Inflammatory macrophage treated with lipopolysaccharide for 1 hour (primary cell): ENCODE data around the gene SCMH1.
"Not testable (repeated sequence)": the region's sequence is repeated elsewhere in the genome, so short reads cannot be mapped to it uniquely, and the experiment has no call there.

ENCODE experiments used
- DNase-seq, 2 donors: peaks; one replicate each; pipeline ENCODE4 v3.0.0-alpha.2; 2020 to 2022

SCMH1 gene

DNA sequence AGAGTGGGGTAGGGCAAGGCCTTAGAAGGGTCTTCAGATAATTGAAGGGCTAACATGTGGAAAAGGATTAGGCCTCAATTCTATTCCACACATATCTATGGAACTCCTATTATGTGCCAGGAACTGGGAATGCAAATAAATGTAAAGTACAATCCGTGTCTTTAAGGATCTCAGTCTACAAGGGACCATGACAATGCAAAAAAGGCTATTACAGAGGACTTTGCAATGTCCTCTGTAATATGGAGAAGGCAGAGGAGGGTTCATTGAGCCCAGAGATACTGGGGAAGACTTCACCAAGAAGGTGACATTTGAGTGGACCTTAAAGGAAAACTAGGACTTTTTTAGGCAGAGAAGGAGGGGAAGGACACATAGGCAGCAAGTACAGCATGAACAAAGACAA is 4.5 kb upstream of the SCMH1 start:
- no peak for DNase-seq

DNA sequence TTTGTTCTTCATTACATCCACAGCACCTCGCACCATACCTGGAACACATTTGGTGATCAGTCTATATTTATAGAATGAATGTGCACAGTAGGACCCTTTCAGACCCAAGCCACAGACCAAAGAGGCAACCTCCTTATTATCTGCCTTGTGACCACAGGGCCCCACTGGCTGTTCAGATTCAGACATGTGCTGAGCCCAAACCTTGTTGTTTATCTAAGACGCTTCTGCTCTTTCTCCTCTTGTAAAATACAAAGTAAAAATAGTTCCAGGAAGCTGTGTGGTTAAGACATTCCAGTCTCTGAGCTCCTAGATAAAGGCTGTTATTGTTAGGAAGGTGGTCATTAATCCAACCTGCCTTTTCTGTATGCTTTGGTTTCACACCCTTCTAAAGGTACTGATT is 3.6 kb upstream of the SCMH1 start:
- no peak for DNase-seq

DNA sequence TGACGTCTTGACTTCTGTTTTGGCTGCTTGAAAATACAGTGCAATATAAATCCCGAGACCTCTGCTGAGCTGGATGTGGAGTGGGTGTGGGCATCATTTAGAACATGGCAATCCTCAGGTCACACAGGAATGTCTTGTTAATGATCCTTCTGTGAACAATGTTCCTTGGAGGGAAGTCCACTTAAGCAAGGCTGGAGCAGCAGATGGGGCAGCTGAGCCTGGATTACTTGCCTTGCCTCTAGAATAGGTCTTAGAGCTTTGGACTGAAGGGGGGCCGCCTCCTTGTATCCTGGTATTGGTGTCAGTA is 926 bp upstream of the SCMH1 start:
- DNase-seq, result no peak

DNA sequence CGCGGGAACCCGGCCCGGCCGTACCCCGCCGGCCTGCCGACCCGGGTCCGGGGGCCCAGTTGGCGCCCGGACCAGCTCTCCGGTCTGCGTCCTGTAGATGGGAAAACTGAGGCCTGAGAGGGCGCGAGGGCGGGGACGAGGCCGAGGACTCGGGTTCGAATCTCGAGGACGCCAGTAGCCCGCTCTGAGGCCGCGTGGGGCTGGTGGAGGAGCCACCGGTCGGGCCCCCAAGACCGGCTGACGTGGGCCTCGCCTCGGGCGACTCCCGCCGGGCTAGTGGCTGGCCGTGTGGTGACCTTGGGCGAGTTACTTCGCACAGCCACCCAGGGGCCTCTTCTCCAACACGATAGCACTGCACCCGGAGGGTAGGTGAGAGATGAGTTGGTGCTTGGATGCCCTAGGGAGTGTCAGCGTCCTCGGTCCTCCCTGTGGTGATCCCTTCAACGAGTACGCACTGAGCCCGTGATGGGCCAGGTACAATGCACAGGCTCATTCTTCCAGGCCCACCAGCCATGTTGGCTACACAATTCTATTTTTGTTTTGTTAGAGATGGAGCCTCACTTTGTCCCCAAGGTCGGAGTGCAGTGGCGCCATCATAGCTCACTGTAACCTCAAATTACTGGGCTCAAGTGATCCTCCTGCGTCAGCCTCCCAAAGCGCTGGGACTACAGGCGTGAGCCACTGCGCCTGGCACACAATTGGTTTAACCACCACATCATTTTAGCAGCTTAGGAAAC is 404 bp upstream of the SCMH1 start:
- no peak for DNase-seq

DNA sequence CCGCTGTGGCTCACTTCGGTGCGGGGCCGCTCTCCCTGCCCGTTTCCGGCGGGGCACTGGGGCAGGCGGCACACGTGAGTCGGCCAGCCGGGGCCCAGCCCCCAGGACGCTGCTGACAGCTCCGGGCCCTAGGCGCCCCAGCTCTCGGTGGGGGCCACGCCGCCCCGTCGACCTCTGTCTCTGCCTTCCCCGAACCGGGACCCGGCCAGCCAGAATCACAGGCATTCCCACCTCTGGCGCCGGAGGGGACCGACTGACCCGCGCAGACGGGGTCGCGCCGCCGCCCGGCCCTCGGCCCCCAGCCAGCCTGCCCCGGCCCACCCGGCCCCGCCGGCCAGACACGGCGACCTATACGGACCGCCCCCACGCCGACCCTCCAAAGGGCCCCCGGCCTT is 755 bp downstream of the SCMH1 start:
- DNase-seq, result peak in 1 of 2 donors; percentile 8

DNA sequence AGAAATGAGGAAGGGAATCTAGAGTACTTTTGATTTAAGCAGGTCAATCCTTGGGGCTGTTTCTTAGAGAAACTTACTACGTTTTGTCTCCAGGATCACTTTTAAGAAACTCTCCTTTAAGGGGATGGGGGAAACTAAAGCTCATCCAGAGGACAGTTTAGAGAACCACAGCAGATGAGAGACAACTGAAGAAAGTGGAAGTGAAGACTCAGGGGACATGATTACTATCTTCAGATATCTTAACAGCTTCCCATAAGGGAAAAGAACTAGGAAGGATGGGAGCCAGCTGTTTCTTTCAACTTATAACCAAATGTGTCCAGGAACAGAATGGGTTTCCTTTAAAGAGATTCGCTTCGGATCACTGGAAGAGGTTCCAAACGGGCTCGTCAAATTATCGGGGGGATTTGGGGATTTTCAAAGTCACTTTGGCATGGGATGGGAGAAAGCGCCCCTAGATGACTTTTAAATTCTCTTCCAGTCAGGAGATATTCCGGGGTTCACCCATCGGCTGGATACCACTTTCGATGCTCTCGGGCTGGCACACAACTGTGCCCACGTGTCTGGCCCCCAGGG is 1.2 kb downstream of the SCMH1 start:
- DNase-seq, result peak in 1 of 2 donors; percentile 17

DNA sequence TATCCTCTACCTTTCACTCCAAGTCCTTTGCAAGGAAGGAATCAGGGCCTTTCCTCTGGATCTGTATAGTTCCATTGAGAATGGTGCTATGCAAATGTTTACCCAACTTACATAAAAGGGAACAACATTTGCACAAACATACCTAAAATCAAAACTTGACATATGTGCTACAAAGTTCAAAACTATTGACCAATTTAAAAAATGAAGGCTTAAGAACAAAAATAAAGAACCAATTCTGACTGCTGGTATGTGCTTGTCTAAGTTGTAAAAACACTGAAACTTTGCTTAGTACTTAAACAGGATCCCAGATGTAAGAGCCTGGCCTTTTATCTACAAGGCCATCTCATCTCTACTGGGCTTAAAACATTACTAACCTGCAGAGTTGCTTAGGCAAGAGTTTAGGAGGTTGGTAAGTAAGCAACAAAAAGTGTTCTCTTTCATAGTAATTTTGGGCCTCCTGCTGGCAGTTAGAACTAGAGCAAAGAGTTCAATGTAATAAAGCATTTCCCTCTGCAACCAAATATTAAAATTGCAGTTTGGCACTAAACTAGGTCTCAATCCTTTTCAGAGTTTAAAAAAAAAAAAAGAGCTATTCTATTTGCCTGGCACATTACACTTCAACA is 2.0 kb downstream of the SCMH1 start:
- DNase-seq, result peak in 1 of 2 donors; percentile 11

DNA sequence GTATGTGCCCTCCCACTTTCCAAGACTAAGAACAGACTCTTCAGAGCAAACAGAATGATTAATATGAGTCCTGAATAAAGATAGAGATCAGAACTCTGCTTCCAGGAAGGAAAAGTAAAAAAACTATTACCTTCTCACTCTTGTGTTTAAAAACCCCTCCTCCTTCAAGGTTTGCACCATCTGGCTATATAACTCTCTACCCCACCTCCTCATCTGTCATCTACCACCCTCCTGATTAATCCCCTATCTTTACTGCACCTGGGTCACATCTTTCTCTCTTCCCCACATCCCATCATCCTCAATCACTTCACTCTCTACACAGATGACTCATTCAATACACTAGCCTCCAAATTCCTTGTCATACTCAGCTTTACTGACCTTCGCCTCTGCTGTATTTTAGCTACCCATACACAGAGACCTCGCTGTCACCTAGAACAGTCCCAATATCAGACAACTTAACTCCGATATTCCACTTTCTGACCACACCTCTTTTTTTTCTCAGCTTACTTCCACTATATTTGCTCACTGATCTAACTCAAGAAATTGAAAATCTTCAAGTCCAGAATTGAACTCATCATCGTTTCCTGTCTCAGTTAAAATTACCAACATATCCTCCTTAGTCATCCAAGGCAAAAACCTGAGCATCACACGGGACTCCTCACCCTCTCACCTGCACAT is 3.7 kb downstream of the SCMH1 start:
- no peak for DNase-seq

DNA sequence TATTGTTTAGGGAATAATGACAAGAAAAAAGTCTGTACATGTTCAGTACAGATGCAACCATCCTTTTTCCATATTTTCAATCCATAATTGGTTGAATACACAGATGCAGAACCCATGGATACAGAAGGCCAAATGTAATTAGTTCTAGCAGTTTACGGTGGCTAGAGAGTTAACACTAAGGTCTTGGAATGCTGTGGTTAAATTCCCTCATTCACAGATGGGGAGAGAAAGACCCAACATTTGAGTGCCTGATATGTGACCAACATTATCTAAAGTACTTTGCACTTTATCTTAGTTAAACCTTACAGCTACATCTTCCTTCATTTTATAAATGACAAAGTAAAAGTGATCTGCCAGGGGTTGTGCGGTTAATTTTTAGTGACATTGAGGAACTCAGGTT is 5.3 kb downstream of the SCMH1 start:
- no peak for DNase-seq

DNA sequence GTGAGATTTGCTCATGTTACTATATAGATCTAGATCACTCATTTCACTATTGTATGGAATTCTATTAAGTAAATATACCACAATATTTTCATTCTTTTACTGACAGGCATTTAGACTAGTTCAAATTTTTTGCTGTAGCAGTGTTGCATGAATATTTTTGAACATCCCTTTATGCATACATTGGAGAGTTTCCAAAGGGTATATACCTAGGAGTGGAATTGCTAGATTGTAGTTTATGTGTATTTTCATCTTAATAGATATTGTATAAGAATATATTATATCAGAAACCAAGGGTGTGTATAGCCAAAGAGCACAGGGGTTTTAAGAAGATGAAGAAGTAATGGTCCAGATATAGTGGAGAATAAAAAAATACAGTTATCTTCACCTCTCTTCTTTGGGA is 6.2 kb downstream of the SCMH1 start:
- DNase-seq, result no peak

DNA sequence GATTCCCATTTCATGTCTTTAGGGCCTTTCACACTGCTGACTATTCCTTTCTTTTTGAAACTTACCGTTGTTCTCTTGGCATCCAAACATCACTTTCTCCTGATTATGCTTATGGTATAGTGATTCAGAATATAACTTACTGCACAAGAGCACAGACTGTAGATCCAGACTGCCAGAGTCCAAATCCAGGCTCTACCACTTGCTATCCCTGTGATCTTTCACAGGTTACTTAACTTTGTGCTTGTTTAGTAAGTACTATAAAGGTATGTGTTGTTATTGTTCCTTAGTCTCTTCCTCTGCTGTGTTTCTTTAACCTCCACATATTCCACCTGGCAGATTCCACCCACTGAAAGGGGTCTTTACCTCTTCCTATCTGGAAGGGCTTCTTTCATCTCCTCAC is 8.4 kb downstream of the SCMH1 start:
- DNase-seq, result no peak

DNA sequence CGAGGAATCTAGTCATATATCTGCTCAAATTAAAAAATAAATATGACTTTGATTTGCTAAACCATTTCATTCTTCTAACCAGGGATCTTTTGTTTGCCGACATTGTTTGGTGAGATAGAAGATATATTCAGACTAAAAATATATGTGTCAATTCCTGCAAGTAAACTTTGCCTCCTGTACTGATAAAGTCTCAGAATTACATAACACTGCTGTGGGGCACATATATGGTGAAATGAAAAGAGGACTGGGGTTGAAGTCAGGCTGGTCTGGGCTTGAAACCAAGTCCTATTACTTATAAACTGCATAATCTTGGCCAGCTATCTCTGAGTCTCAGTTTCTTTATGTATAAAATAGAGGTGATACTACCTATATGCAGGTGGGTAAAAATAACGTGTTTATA is 9.8 kb downstream of the SCMH1 start:
- no peak for DNase-seq

DNA sequence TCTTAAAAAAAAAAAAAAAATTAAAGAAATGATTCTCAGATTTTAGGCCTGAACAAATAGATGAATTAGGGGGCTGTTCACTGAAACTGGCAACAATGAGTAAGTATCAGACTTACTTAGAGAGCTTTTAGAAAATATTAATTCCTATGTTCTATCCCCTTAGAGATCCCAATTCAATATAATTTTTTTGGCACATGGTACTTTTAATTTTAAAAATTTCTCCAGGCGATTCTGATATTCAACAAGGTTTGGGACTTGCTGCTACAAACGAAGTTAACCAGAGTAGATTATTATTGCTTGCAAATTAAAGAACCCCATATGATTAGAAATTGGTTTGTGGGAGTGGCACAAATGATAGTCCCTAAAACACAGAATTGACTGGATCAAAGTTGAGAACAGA is 11.4 kb downstream of the SCMH1 start:
- DNase-seq, result no peak

DNA sequence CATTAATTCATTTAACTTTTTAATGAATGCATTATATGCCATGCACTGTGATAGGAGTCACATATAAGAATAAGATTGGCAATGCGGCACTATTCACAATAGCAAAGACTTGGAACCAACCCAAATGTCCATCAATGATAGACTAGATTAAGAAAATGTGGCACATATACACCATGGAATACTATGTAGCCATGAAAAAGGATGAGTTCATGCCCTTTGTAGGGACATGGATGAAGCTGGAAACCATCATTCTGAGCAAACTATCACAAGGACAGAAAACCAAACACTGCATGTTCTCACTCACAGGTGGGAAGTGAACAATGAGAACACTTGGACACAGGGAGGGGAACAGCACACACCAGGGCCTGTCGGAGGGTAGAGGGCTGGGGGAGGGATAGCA is 12.9 kb downstream of the SCMH1 start:
- not testable (repeated sequence) for DNase-seq

DNA sequence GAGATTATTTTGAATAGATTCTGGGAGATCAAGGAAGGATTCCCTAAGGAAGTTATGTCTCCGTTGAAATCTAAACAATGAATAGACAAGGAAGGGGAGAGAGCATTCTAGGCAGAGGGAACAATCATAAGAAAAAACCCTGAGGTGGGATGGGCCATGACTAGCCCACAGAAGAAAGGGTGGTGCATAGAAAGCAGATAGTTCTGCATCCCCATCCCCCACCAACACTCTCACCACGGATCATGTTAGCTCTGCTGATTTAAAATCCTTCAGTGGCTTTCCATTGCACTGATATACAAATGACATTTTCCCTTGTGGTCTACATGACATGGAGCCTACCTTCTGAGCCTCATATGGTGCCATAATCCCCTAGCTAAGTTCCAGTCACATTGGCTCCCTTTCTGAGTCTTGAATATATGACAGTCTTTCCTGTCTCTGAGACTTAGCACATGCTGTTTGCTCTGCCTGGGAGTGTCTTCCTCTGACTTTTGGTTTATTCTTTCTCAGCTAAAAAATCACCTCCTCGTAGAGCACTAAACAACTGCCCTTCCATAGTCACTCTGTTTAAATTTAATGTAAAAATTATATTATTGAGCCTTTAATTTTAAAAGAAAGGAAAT is 15.2 kb downstream of the SCMH1 start:
- no peak for DNase-seq

DNA sequence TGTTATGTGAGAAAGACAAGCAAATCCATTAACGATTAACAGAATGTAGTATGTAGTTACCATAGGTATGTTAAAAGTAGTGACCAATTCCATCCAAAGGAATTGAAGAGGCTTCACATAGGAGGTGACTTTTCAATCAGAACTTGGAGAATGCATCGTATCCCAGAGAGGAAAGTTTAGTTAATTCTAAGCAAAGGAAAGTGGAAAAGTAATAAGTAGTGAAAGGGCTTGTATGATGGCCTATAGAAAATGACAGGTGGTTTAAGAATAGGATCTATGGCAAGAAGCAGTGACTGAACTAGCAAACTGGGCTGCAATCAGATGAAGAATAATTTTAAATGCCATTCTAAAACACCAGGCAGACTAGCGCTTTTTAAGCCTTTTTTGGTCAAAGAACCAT is 16.6 kb downstream of the SCMH1 start:
- no peak for DNase-seq

DNA sequence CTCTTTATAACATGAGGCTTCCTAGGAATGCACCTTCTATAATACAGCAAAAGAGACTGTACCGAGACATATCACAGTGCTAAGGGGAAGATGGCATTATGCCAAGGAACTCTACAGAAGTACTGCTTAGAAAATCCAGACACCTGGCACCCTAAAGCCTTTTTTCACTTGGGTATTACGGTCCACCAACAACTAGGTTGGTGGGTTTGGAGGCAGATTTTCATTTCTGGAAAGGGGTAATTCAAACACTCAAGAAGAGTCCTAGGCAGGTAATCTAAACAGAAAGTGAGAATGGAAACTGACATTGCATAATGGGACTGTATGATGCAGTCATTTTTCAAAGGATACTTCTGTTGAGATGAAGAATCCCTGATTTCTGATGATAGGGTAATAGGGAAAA is 19.6 kb downstream of the SCMH1 start:
- DNase-seq, result peak; percentile 11 to 21

DNA sequence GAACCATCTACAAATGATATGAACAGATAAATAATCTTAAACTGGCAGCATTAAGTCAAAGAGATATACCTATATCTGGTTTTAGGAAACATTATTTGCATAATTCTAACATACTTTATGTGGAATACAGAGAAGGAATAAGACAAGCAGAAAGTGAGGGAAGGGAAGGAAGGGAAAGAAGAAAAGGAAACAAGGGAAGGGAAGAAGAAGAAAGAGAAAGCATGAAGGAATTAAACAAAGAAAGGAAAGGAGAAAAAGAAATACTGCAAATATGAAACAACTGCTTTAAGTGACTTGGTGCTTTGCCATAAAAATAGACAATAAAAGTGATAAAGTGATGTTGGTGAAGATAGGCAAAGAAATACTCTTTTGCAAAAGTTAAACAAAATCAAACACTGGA is 20.1 kb downstream of the SCMH1 start:
- no peak for DNase-seq

DNA sequence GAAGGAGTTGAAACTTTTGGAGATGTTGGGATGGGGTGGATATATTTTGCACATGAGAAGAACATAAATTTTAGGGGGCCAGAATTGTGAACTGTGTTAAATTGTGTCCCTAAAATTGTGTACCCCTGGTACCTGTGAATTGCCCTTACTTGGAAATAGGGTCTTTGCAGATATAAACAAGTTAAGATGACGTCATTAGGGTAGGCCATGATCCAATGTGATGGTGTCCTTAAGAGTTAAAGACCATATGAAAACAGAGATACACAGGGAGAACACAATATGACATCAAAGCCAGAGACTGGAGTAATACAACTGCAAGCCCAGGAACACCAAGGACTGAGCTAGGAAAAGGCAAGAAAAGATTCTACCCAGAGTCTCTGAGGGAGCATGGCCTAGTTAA is 24.0 kb downstream of the SCMH1 start:
- DNase-seq, result no peak

DNA sequence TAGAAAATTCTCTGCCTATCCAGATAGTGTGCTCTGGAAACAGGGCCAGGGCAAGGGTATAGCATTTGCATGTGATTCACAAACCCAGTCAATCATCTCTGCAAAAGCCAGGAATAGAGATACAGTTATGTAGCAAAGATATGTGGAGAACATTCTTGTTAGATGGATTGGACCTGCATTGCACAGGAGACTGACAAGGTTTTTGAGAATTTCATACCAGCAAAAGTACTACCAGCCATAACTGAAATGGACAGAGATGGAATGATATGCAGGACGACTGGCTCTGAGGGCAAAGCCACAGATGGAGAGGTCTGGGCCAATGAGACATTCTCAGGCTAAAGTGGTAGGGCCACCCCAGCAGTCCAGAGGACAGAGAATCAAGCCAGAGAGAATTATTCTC is 24.7 kb downstream of the SCMH1 start:
- no peak for DNase-seq

DNA sequence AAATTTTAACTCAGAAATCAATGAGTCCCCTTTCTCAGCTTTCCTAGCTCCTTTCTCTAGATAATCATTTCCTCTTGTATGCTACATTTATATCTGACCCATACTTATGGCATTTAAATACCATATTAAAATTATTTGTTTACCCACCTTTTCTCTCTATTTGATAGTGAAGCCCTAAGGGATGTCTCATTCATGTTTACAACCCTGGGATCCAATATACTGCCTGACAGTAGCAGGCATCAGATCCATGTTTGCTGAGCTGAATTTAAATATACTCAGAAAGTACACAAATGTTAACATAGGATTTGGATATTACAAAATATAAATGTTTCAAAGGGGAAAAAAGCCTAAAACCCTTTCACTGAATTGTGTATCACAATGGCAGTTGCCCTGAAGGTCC is 26.5 kb downstream of the SCMH1 start:
- DNase-seq, result no peak

DNA sequence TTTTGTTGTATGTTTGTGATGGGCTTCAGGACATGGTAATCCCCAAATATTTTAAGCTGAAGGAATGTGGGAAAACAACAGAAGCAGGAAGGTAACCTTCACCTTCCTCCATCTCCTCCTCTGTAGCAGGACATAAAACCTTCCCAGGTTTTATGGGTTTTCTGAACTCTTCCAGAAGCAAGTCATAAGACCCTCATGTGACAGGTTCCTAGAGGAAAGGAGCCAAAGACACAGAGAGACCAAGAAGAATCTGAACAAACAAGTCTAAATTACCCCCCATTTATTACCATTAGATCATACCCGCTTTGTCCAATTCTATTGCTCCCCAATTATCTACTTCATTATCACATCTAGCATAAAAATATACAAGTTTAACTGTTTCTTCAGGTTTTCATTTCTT is 28.8 kb downstream of the SCMH1 start:
- no peak for DNase-seq

DNA sequence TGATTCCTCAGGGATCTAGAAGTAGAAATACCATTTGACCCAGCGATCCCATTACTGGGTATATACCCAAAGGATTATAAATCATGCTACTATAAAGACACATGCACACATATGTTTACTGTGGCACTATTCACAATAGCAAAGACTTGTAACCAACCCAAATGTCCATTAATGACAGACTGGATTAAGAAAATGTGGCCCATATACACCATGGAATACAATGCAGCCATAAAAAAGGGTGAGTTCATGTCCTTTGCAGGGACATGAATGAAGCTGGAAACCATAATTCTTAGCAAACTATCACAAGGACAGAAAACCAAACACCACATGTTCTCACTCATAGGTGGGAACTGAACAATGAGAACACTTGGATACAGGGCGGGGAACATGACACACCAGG is 30.5 kb downstream of the SCMH1 start:
- not testable (repeated sequence) for DNase-seq

DNA sequence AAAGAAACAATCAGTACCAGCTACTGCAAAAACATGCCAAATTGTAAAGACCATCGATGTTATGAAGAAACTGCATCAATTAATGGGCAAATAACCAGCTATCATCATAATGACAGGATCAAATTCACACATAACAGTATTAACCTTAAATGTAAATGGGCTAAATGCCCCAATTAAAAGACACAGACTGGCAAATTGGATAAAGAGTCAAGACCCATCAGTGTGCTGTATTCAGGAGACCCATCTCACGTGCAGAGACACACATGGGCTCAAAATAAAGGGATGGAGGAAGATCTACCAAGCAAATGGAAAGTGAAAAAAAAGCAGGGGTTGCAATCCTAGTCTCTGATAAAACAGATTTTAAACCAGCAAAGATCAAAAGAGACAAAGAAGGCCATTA is 35.1 kb downstream of the SCMH1 start:
- not testable (repeated sequence) for DNase-seq
